Measurements from ENCODE around the gene AMER2. TPM values are rescaled to one million over a fixed set of nuclear protein-coding genes. Genes with fewer than 3 reads are reported as not detected.

Gene AMER2, protein sequence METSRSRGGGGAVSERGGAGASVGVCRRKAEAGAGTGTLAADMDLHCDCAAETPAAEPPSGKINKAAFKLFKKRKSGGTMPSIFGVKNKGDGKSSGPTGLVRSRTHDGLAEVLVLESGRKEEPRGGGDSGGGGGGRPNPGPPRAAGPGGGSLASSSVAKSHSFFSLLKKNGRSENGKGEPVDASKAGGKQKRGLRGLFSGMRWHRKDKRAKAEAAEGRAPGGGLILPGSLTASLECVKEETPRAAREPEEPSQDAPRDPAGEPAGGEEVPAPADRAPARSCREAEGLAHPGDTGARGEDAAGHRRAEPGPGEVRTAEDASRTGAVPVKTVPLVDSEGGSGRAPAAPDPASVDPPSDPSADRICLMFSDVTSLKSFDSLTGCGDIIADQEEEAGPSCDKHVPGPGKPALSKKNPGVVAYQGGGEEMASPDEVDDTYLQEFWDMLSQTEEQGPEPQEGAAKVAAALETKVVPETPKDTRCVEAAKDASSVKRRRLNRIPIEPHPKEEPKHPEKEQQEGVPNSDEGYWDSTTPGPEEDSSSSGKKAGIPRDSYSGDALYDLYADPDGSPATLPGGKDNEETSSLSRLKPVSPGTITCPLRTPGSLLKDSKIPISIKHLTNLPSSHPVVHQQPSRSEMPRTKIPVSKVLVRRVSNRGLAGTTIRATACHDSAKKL
- total RNA-seq = not detected in 2 replicates

DNA sequence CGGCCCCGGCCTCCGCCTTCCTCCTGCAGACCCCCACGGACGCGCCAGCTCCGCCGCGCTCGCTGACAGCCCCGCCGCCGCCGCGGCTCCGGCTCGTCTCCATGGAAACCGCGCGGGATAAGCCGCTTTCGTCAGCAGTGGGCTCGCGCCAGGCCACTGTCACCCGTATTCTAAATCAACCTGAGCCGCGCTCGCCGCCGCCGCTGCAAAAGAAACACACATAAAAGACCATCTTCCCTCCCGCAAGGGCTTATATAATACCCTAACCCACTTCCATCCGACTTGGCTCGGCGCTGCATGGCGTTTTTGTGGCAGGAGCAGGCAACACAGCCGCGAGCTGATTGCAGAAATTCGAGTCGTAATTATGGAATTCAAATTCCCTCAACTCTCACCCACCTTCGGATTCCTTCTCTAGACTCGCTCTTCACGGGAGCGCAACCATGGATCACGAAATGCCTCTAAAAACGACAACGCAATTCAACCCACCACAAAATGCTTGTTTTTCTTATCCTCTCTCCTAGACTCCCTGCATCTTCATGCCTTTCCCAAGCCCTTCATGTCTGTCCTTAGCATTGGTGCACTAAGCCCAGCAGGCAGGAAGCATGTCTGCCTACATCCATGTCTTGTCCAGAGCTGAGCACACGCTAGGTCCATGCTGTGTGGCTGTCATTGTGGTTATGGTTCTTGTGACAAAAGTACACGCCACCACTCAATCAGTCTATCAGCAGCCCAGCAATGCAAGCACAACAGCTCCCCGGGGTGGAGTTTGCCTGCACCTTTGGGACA lies at the start of gene AMER2:
TSS of gene AMER2 (minus strand) at position 772 of the 786 bp plus-strand sequence. CDS start at position 103, 669 bp downstream.

Other genes starting within 250 kb of the AMER2 start
- gene PABPC3, start 76.2 kb downstream of the AMER2 start, total RNA-seq = 0.15 TPM in 1 of 2 replicates, not detected in the other
- gene MTMR6, start 115.2 kb upstream of the AMER2 start, total RNA-seq = 9.9 and 10.0 TPM in 2 replicates
- 33.6 and 36.6 TPM in 2 replicates for gene NUP58, start 129.3 kb upstream of the AMER2 start, total RNA-seq
- not detected in 2 replicates for gene ATP8A2, start 199.7 kb upstream of the AMER2 start, total RNA-seq

Data from cardiac ventricle fibroblast (primary cell).